ENCODE measurements around the gene CCDC87. TPM values are rescaled to one million over a fixed set of nuclear protein-coding genes. Genes with fewer than 3 reads are reported as not detected.

The CCDC87 gene
- total RNA-seq, 2 donors from 2014 or later, result 0.82 to 3.8 TPM

DNA sequence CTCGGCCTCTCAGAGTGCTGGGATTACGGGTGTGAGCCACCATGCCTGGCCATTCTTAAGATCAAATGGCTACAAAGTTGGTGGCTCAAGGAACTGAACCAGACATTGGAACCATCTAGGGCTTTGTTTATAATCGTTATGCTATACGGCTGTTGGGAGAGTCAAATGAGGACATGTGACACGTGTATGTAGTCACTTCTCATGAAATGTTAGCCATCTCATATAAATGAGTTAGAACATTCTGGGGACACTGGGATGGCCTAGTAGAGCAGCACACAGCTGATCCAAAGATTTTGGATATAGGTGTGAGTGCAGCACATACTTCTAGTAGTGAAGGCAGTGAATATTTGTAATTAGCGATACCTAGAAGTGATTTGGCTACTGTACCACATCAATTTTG, 39.0 kb upstream of the CCDC87 start:
- peaks cover under 1 to 8% of the 10 kb centered on the region in 2 donors for H3K36me3 ChIP-seq
- intact Hi-C loops (cut with DNase I), result no loop called here
- no peaks in the 10 kb centered on the region for H3K4me1 ChIP-seq (replicated peaks)
- H3K4me3 ChIP-seq, result no peak overlapping the region
- no peaks in the 10 kb centered on the region for H3K27me3 ChIP-seq (replicated peaks; ENCODE audit: insufficient read depth)
- DNase-seq (ENCODE audit: low spot score), result no peak
- WGBS, result 80% methylated on average over 6 of the region's 6 CpGs
- H3K9me3 ChIP-seq, result no peaks in the 10 kb centered on the region
- no peak for TF ChIP-seq POLR2AphosphoS5 (IDR thresholded peaks at IDR 0.05)
- no peak overlapping the region for H3K27ac ChIP-seq

DNA sequence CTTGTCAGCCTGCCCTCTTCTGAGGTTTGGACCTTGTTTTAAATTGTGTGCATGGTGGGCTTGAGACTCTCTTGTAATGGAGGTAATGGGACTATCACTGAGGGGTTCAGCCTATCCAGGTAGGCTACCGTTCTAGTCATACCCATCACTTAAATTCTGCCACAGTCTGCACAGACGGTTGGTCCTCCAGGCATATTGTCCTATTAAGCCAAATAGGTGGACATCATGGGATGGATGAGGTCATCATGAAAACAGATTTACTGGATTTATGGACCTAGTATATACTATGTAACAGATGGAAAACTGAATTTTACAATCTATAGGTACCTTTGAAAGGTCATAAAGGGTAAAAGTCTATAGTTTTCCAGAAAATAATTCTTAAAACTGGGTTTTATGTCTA, 36.5 kb upstream of the CCDC87 start:
- H3K36me3 ChIP-seq, result peaks cover 24 to 27% of the 10 kb centered on the region in 2 donors
- H3K27me3 ChIP-seq (replicated peaks; ENCODE audit: insufficient read depth), result no peaks in the 10 kb centered on the region
- intact Hi-C loops (cut with DNase I), result no loop called here
- H3K9me3 ChIP-seq, result no peaks in the 10 kb centered on the region
- 85% methylated on average over 2 of the region's 2 CpGs for WGBS
- peaks cover 2% of the 10 kb centered on the region for H3K4me1 ChIP-seq (replicated peaks)
- no peak overlapping the region for H3K4me3 ChIP-seq
- no peak overlapping the region for H3K27ac ChIP-seq
- DNase-seq (ENCODE audit: low spot score), result no peak
- TF ChIP-seq POLR2A (IDR thresholded peaks at IDR 0.05) (no peak), POLR2AphosphoS5 (IDR thresholded peaks at IDR 0.05) (no peak)
- TF ChIP-seq, protein P1, sequence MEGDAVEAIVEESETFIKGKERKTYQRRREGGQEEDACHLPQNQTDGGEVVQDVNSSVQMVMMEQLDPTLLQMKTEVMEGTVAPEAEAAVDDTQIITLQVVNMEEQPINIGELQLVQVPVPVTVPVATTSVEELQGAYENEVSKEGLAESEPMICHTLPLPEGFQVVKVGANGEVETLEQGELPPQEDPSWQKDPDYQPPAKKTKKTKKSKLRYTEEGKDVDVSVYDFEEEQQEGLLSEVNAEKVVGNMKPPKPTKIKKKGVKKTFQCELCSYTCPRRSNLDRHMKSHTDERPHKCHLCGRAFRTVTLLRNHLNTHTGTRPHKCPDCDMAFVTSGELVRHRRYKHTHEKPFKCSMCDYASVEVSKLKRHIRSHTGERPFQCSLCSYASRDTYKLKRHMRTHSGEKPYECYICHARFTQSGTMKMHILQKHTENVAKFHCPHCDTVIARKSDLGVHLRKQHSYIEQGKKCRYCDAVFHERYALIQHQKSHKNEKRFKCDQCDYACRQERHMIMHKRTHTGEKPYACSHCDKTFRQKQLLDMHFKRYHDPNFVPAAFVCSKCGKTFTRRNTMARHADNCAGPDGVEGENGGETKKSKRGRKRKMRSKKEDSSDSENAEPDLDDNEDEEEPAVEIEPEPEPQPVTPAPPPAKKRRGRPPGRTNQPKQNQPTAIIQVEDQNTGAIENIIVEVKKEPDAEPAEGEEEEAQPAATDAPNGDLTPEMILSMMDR (IDR thresholded peaks at IDR 0.05), result no peak

DNA sequence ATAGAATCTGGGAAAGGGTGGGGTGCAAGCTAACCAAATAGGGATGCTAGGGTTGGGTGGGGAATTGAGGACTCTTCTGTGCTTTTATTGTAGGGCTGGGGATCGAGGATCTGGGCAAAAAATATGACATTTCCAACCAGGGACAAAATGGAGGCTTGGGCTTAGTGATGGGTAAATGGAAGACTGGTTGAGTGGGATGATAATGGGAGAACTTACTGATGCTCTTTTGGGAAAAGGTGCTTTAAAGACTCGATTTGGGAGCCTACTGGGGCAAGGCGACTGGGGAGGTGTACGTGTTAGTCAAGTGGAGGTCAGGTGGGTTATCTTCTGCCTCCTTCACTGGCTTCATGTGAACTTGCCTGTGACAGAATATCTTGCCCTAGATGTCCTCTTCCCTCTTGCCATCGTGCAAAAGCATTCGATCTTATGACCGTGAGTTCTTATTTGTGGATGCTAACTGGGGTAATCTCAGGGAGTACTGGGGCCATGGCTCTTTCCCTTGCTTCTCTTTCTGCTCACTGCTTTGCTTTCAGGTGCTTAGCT, 35.3 kb upstream of the CCDC87 start:
- no peaks in the 10 kb centered on the region for H3K9me3 ChIP-seq
- DNase-seq (ENCODE audit: low spot score), result no peak
- intact Hi-C loops (cut with DNase I), result no loop called here
- peaks cover 25 to 27% of the 10 kb centered on the region in 2 donors for H3K36me3 ChIP-seq
- peaks cover 2% of the 10 kb centered on the region for H3K4me1 ChIP-seq (replicated peaks)
- 89% methylated on average over 7 of the region's 7 CpGs for WGBS
- TF ChIP-seq, protein P1 (IDR thresholded peaks at IDR 0.05), result no peak
- TF ChIP-seq POLR2AphosphoS5 (IDR thresholded peaks at IDR 0.05), result no peak
- TF ChIP-seq POLR2A (IDR thresholded peaks at IDR 0.05), result no peak
- no peak overlapping the region for H3K4me3 ChIP-seq
- no peaks in the 10 kb centered on the region for H3K27me3 ChIP-seq (replicated peaks; ENCODE audit: insufficient read depth)
- H3K27ac ChIP-seq, result no peak overlapping the region

DNA sequence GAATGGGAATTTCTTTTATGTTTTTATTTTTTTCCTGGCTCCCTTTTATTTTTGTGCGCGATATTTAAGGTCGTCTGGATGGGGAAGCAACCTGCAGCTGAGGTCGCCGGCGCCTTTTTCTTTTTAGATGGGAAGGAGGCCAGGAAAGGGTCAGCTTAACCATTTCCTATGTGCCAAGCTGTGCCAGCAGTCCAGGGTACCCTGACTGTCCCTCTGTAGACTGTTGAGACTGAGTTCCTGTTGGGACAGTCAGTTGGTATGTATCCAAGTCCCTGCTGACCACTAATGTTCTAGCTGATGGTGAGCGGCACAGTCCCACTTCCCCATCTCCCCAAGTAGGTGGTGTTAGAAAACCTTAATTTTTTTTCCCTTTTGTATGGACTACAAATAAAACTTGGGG, 34.1 kb upstream of the CCDC87 start:
- Histone ChIP-seq H3K27ac (no peak overlapping the region), H3K27me3 (replicated peaks; ENCODE audit: insufficient read depth) (no peaks in the 10 kb centered on the region), H3K36me3 (peaks cover 25 to 27% of the 10 kb centered on the region in 2 donors), H3K4me3 (no peak overlapping the region), H3K4me1 (replicated peaks) (peaks cover 3% of the 10 kb centered on the region), H3K9me3 (no peaks in the 10 kb centered on the region)
- DNase-seq (ENCODE audit: low spot score), result no peak
- WGBS, result 90% methylated on average over 7 of the region's 7 CpGs
- TF ChIP-seq, protein P1 (IDR thresholded peaks at IDR 0.05), result no peak
- TF ChIP-seq POLR2AphosphoS5 (IDR thresholded peaks at IDR 0.05) (no peak), POLR2A (IDR thresholded peaks at IDR 0.05) (no peak)
- intact Hi-C loops (cut with DNase I), result no loop called here

DNA sequence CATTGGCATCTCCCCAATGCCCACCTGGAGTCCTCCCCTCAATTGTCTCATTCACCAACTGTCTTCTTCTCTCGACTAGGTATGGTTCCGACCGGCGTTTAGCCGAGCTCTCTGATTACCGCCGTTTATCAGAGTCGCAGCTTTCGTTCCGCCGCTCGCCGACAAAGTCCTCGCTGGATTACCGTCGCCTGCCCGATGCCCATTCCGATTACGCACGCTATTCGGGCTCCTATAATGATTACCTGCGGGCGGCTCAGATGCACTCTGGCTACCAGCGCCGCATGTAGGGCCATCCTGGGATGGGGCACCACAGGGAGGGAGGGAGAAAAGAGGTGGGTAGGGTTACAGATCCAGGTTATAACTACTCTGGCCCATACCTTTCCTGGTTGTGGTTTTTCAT, 33.5 kb upstream of the CCDC87 start:
- intact Hi-C loops (cut with DNase I), result no loop called here
- WGBS, result 96% methylated on average over 25 of the region's 25 CpGs
- TF ChIP-seq POLR2AphosphoS5 (IDR thresholded peaks at IDR 0.05) (no peak), POLR2A (IDR thresholded peaks at IDR 0.05) (no peak)
- TF ChIP-seq, protein P1 (IDR thresholded peaks at IDR 0.05), result no peak
- H3K4me1 ChIP-seq (replicated peaks), result peaks cover 4% of the 10 kb centered on the region
- no peaks in the 10 kb centered on the region for H3K27me3 ChIP-seq (replicated peaks; ENCODE audit: insufficient read depth)
- DNase-seq (ENCODE audit: low spot score), result no peak
- no peak overlapping the region for H3K4me3 ChIP-seq
- no peaks in the 10 kb centered on the region for H3K9me3 ChIP-seq
- H3K36me3 ChIP-seq, result peaks cover 25 to 27% of the 10 kb centered on the region in 2 donors
- no peak overlapping the region for H3K27ac ChIP-seq
